Heart left ventricle (tissue), 16 donors: Measurements from ENCODE around the gene HAND2. TPM values are rescaled to one million over a fixed set of nuclear protein-coding genes. Genes with fewer than 3 reads are reported as not detected.

ENCODE experiments used
- ATAC-seq, 4 donors: fragments of 200-7000 bp; cut with Tn5 transposase; one replicate each; pipeline ENCODE4 v1.9.1; 2020 to 2022; ENCODE audit warnings: moderate library complexity in 4 of 4, mild to moderate bottlenecking in 3 of 4, moderate number of reproducible peaks in 1 of 4
- DNase-seq, 5 donors: peaks; one replicate each; pipeline ENCODE4 v3.0.0-alpha.2; 2020
- H3K27ac ChIP-seq, 12 donors: fragments of 200-600 bp; sonication (generic) in 4 of 12; one replicate each; pipeline versions ENCODE4 v1.5.0 to v1.8.0; 2016 to 2022; ENCODE audit warnings: mild to moderate bottlenecking in 2 of 12
- H3K27me3 ChIP-seq, 9 donors: fragments of 200-600 bp; sonication (generic) in 2 of 9; one replicate each; pipeline versions ENCODE4 v1.5.1 to v1.8.0; 2016 to 2022; ENCODE audit warnings: mild to moderate bottlenecking in 3 of 9
- H3K36me3 ChIP-seq, 9 donors: fragments of 200-600 bp; sonication (generic) in 2 of 9; one replicate each; pipeline versions ENCODE4 v1.5.0 to v1.8.0; 2018 to 2022; ENCODE audit warnings: mild to moderate bottlenecking in 2 of 9
- H3K4me1 ChIP-seq, 12 donors: fragments of 200-600 bp; sonication (generic) in 4 of 12; one replicate each; pipeline versions ENCODE4 v1.5.0 to v1.8.0; 2016 to 2022; ENCODE audit warnings: mild to moderate bottlenecking in 3 of 12
- H3K4me3 ChIP-seq, 12 donors: fragments of 200-600 bp; sonication (generic) in 4 of 12; one replicate each; pipeline versions ENCODE4 v1.5.0 to v1.8.0; 2017 to 2022; ENCODE audit warnings: mild to moderate bottlenecking in 9 of 12, moderate library complexity in 4 of 12
- H3K9me3 ChIP-seq, 12 donors: fragments of 200-600 bp; sonication (generic) in 4 of 12; one replicate each; pipeline versions ENCODE4 v1.5.0 to v1.8.0; 2016 to 2022; ENCODE audit warnings: mild to moderate bottlenecking in 1 of 12
- POLR2A ChIP-seq, 2 donors: fragments of 450-650 bp; IDR thresholded peaks; one replicate each; pipeline ENCODE4 v1.6.1; 2017; ENCODE audit warnings: antibody characterized with exemption in 2 of 2, mild to moderate bottlenecking in 2 of 2, moderate library complexity in 2 of 2
- WGBS, 4 donors: extraction: QIAGEN DNeasy Blood & Tissue Kit in 2 of 4; methylation state at CpG; one replicate each; pipeline versions ENCODE4 v1.1.5 to v1.1.7; 2013 to 2018; 5-methylcytosine and 5-hydroxymethylcytosine counted together
- intact Hi-C, 10 donors: fragments of 100-400 bp; cut with DNase I; formaldehyde crosslinking; loops; one replicate each; pipeline versions ENCODE4 v1.11.1 to v1.14.2; 2022
- polyA plus RNA-seq, 2 donors: library from polyadenylated mRNA; stranded (reverse); fragments of 200-250 nt; gene quantifications; one replicate each; pipeline ENCODE4 v1.2.3, GENCODE V29; 2013
- total RNA-seq, 9 donors: library from RNA; depleted of rRNA in 2 of 9; stranded (reverse); fragments of >200 nt in 2 of 9; fragmentation: NEBNext Ultra II Directional in 3 of 9; extraction: Animal tissue kit (Norgen Biotek cat#: 25700) in 3 of 9; gene quantifications; one replicate each; pipeline versions ENCODE4 v1.1.0 to v1.2.4, GENCODE V29; 2016 to 2023
- TF ChIP-seq, protein P1 (sequence below), 12 donors: fragments of 200-600 bp; sonication (generic) in 4 of 12; IDR thresholded peaks; one replicate each; pipeline versions ENCODE4 v1.5.0 to v1.8.0; 2018 to 2022; ENCODE audit warnings: antibody characterized with exemption in 12 of 12, mild to moderate bottlenecking in 5 of 12
- donor health status: ischemic (EF 13 %, LVEDD 7.1; RV severe dilation, severe dysfunction).
- donor health status: healthy with polysubstance abuse.
- donor health status: DM: no; HTN: yes; CAD: no.
- donor health status: DM: no; HTN: no; CAD: no.
- donor health status: ischemic (EF 25% LVEDD 6.9; RV normal size, moderate dysfunction).
- donor health status: ischemic (EF 25% LVEDD 5.7; RV mildly dilated, moderate dysfunction).
- donor health status: healthy.
- donor health status: DM: yes; HTN: yes; CAD: no.
- donor health status: ischemic (EF 35%, LVEDD 5.7; RV mildly dilated, moderate dysfunction).
- donor health status: nonischemic (EF 11% LVEDD 7.7; RV severe dilation, severe dysfunction).
- donor health status: DM: yes; HTN: yes; CAD: no.
- donor health status: PGD.
- donor health status: ischemic (EF 29% LVEDD 5.4; RV normal size, mild dysfunction).
- donor health status: nonischemic (EF 23%, LVEDD 6.1; RV moderate dilation, normal function).

The HAND2 gene
- total and polyA plus RNA-seq, 11 donors, result 72.8 to 188 (median 126) TPM

DNA sequence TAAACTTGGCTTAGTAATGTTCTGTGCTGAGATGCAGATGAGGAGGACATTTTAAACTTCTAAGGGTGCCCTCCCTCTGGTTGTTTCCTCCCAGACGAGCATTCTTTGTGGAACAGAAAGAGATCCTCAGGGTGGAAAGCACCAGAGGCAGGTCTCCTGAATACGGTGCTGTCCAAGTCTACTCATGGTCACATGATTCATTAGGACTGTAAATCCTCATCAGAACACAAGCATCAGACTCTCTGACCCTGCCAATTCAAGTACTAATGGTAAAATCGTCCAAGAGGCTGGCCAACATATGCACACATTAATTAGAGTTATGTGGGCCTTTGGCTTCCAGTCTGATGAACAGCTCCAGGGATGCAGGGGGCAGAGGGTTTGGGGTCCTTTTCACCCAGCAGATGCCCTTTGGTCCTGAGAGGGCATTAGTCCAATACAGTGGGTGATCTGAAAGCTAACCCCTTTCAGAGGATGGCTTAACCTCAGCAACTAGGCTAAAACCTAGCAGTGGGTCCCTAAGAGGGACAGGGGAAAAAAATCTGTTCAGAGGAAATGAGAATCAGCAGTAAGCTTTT, 18.2 kb downstream of the HAND2 start:
- peak overlapping the region in 5 of 12 donors; percentile 10 to 92 (median 81) for H3K27ac ChIP-seq
- H3K9me3 ChIP-seq, result no peaks in the 10 kb centered on the region
- peaks cover 0 to 32% (median 22%) of the 10 kb centered on the region in 12 donors for H3K4me1 ChIP-seq
- H3K36me3 ChIP-seq, result peaks cover 0 to 3% (median 0%) of the 10 kb centered on the region in 9 donors
- no peak for ATAC-seq
- 30 to 34% (median 31%) methylated on average over 3 of the region's 3 CpGs for WGBS, 4 donors
- no peak overlapping the region for H3K4me3 ChIP-seq
- H3K27me3 ChIP-seq, result peaks cover 0 to 96% (median 6%) of the 10 kb centered on the region in 9 donors
- no peak for DNase-seq
- intact Hi-C loops, result no loop called here
- TF ChIP-seq, protein P1, sequence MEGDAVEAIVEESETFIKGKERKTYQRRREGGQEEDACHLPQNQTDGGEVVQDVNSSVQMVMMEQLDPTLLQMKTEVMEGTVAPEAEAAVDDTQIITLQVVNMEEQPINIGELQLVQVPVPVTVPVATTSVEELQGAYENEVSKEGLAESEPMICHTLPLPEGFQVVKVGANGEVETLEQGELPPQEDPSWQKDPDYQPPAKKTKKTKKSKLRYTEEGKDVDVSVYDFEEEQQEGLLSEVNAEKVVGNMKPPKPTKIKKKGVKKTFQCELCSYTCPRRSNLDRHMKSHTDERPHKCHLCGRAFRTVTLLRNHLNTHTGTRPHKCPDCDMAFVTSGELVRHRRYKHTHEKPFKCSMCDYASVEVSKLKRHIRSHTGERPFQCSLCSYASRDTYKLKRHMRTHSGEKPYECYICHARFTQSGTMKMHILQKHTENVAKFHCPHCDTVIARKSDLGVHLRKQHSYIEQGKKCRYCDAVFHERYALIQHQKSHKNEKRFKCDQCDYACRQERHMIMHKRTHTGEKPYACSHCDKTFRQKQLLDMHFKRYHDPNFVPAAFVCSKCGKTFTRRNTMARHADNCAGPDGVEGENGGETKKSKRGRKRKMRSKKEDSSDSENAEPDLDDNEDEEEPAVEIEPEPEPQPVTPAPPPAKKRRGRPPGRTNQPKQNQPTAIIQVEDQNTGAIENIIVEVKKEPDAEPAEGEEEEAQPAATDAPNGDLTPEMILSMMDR (IDR thresholded peaks at IDR 0.05), result no peak
- TF ChIP-seq POLR2A (IDR thresholded peaks at IDR 0.05), result no peak

DNA sequence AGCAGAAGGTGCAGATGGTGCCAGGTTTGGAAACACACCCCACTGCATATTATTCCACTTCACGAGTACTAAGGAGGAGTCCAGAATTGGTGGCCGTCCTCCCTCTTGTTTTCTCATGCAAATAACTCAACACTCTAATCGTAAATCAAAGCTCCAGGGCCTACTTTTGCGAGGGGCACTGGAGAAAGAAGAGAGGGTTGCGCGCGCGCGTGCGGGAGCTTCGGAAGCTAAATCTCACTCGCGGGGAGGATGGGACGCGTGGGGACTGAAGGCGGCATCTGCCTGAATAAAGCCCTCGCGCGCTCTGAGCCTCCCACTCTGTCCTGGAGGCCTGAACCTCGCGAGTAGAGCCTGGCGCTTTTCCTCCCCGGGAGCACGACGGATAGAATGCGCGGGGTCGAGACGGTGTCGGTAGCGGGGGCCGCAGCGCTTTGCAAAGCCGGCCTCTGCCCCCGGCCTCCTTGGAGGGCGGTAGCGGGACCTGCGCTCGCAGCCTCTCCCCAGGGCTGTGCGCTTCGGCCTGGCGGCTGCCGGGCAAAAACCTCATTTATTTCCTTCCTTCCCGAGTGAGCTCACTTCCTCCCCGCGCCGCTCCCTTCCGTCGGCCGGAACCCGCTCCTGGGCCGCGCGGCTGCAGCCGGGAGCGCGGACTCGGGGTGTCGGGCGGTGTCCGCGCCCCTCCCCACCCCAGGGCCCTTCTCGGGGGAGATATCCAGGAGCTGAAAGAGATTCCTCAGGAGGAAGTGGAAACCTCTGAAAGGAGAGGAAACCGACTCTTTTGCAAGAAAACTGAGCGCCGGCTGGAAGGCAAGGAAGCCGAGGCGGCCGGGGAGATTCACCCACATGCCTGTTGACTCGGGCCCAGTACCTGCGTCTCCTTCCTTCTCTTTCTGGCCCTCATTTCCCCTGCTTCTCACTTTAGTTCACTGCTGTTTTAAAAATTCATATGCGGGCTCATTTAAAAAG, 20.7 kb downstream of the HAND2 start:
- peak in 1 of 2 donors; percentile 58 for TF ChIP-seq POLR2A (IDR thresholded peaks at IDR 0.05)
- TF ChIP-seq, protein P1 (IDR thresholded peaks at IDR 0.05), result no peak
- intact Hi-C loops, result loop anchor here (2.0 to 10.0 kb wide), 17 partner anchors 21 to 808 kb away; partner anchors contain the start of gene HAND2 (in 1 of the 10)
- no peaks in the 10 kb centered on the region for H3K9me3 ChIP-seq
- H3K27ac ChIP-seq, result peak overlapping the region; percentile 62 to 94 (median 85)
- ATAC-seq (peak; percentile 6 to 79 (median 72)), DNase-seq (peak; percentile 69 to 81 (median 72))
- H3K36me3 ChIP-seq, result peaks cover 0 to 3% (median 0%) of the 10 kb centered on the region in 9 donors
- 4 to 12% (median 8%) methylated on average over 40 to 72 of the region's 72 CpGs for WGBS, 4 donors
- H3K27me3 ChIP-seq, result peaks cover 0 to 95% (median 0%) of the 10 kb centered on the region in 9 donors
- peak overlapping the region; percentile 30 to 66 (median 57) for H3K4me3 ChIP-seq
- peaks cover 0 to 36% (median 26%) of the 10 kb centered on the region in 12 donors for H3K4me1 ChIP-seq

DNA sequence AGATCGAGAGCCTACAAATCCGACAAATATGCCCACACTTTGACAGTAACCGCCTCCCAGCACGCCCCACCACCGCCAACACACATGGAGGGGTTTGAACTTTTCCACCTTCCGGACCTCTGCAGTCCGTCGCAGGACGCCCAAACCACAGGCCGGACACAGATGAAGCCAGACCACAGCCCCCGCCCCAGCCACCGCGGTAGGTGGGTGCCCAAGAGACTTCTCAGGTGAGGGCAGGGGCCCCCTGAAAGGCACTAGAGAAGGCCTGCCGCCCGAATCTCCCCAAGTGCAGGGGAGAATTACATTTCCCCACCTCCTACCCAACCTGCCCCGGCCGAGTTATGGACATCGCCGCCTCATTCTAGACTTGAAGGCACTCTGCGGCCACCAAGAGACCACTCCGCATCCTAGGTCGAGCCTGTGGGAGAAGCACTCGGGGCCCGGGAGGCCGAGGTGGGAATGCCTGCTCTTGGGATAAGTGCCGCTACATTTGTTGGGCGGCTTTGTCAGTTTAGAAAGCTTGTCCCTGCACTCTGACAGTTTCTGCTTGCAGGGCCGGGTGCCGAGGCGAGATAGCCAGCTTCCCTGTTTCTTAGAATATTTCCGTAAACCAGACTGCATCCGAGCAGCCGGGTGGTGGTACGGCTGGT, 21.5 kb downstream of the HAND2 start:
- Histone ChIP-seq H3K27ac (peak overlapping the region; percentile 62 to 94 (median 85)), H3K36me3 (peaks cover 0 to 3% (median 0%) of the 10 kb centered on the region in 9 donors), H3K27me3 (peaks cover 0 to 98% (median 3%) of the 10 kb centered on the region in 9 donors), H3K4me3 (peak overlapping the region; percentile 30 to 66 (median 57)), H3K4me1 (peaks cover 0 to 44% (median 26%) of the 10 kb centered on the region in 12 donors), H3K9me3 (no peaks in the 10 kb centered on the region)
- 28 to 47% (median 37%) methylated on average over 32 to 34 of the region's 34 CpGs for WGBS, 4 donors
- intact Hi-C loops, result loop anchor here (2.0 to 10.0 kb wide), 17 partner anchors 22 to 809 kb away; partner anchors contain the start of gene HAND2 (in 1 of the 10)
- TF ChIP-seq POLR2A (IDR thresholded peaks at IDR 0.05), result no peak
- TF ChIP-seq, protein P1 (IDR thresholded peaks at IDR 0.05), result no peak
- peak in 1 of 5 donors; percentile 20 for DNase-seq
- no peak for ATAC-seq
